ENCODE data around the gene PRDM5. TPM values are rescaled to one million over a fixed set of nuclear protein-coding genes. Genes with fewer than 3 reads are reported as not detected.

Gene PRDM5
- total and polyA plus RNA-seq, 5 donors = 2.4 to 20.3 (median 16.5) TPM

DNA sequence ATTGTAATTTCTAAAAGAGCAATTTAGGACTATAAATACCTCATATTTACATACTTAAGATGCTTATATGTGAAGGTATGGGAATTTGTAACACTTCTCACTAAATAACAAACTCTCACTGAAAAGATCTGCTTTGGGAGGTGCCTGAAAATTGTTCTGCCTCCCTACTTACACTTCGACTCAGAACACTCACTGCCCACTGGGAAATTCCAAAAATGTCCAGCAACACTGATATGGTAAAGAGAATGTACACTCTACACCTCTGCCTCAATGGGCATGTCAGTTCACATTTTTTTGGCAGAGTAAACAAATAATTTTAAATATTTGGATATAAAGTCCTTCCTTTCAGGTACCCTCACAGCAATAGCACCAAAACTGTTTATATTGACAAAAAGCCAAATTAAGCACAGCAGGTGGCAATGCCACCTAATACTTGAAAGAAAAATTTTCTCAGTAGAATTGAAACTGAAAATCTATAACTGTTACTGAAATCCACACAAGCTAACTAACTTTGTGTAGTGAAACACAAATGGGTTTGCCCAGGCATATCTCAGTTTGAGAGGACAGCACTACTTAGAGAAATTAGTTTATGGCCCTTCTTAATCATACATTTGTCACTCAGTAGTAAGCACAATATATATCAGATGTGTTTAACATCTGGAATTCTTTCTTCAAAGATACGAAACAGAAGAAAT is 67.1 kb downstream of the PRDM5 start:
- Histone ChIP-seq H3K27ac (ENCODE audit: low read length) (no peak overlapping the region), H3K27me3 (ENCODE audit: control insufficient read depth, insufficient read depth) (no peaks in the 10 kb centered on the region), H3K4me3 (ENCODE audit: low read length) (no peak overlapping the region), H3K9me3 (ENCODE audit: control insufficient read depth, low read length) (no peaks in the 10 kb centered on the region), H3K4me1 (ENCODE audit: control insufficient read depth, insufficient read depth, low read length) (no peaks in the 10 kb centered on the region)
- intact Hi-C loops (cut with DNase I) = no loop called here
- ATAC-seq (no peak), DNase-seq (no peak)
- 63% methylated on average over 2 of the region's 2 CpGs for WGBS

DNA sequence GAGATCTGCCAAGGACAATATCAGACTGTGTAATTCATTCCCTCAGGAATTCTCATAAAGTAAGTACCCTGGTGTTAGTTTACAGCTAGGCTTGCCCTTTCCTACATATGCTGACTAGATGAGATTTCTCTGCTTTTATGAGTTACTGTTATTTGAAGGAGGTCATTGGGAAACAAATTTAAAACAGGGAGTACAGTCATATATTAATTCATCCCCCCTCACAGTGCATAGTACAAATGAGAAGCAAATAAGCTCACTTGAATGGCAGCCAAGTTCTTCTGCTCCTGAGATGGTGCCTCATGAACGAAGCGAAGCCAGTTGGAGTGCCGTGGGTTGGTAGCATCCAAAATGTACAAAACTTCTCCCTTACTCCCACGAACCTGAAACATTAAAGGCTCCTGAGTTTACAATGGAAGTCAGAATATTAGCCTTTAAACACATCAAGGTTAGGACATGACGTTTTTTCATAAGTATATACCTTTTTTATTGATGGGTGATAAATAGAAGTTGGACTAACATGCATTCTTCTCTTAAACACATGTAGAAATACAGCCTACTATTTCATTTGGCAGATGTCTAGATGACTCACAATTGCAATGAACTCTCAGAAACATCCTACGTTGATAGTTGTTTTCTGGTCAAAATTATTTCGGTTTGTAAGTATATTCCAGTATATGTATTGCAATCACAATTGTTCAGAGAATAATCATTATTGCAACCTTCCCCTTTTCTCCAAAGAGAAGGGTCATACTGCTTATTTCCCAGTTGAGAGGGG is 69.2 kb downstream of the PRDM5 start:
- ATAC-seq (no peak), DNase-seq (no peak)
- intact Hi-C loops (cut with DNase I) = no loop called here
- H3K4me1 ChIP-seq (ENCODE audit: control insufficient read depth, insufficient read depth, low read length) = no peaks in the 10 kb centered on the region
- H3K9me3 ChIP-seq (ENCODE audit: control insufficient read depth, low read length) = no peaks in the 10 kb centered on the region
- no peak overlapping the region for H3K27ac ChIP-seq (ENCODE audit: low read length)
- WGBS = 74% methylated on average over 7 of the region's 7 CpGs
- H3K4me3 ChIP-seq (ENCODE audit: low read length) = no peak overlapping the region
- no peaks in the 10 kb centered on the region for H3K27me3 ChIP-seq (ENCODE audit: control insufficient read depth, insufficient read depth)

DNA sequence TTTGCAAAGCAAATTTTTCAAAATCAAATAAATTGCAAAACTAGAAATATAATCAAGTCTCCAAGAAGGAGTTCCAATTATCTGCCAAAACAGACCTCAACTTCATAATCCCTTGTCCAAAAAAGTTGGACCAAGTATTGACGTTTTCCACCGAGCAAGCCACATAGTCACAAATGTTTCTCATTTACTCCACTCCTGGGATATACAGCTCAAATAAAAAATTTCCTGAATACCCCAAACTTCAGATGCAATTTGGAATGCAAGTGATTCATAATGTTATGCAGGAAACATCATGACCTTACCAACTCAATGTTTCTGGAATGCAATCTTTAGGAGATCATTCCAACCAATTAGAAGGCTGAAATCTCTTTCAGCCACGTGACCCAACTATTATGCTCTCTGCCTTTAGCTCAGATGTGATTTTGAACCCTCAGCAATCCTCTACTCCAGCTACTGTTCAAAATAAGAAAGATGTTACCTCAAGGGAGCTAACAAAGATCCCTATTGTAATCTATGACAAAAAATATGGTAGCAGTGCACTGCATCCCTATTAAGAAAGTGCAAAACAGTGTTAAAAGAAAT is 72.4 kb downstream of the PRDM5 start:
- no peak for DNase-seq
- H3K27ac ChIP-seq (ENCODE audit: low read length) = no peak overlapping the region
- no peaks in the 10 kb centered on the region for H3K9me3 ChIP-seq (ENCODE audit: control insufficient read depth, low read length)
- no peaks in the 10 kb centered on the region for H3K27me3 ChIP-seq (ENCODE audit: control insufficient read depth, insufficient read depth)
- no peak overlapping the region for H3K4me3 ChIP-seq (ENCODE audit: low read length)
- no peak for ATAC-seq
- intact Hi-C loops (cut with DNase I) = no loop called here
- 66% methylated on average over 3 of the region's 3 CpGs for WGBS
- H3K4me1 ChIP-seq (ENCODE audit: control insufficient read depth, insufficient read depth, low read length) = no peaks in the 10 kb centered on the region

DNA sequence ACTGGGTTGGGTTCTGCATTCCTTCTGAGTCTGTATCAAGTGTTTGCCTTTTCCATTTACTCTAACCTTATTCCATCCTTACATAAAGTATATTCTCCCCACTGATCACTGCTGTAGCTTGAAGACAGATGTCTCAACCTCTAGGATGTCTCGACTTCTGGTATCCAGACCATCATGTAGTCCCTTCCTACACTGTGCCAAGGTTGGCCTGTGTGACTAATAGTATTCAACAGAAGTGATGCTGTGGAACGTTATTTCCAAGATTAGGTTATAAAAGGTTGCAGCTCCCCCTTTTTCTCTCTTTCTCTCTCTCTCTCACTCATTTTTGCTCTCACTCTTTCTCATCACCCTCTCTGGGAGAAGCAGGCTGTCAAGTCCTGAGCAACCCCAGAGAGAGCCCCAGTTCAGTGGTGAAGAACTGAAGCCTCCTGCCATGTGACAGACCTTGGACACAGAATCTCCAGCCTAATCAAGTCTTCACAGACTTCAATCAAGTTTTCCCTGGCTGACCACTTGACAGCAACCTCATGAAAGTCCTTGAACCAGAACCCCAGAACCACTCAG is 75.4 kb downstream of the PRDM5 start:
- no peaks in the 10 kb centered on the region for H3K9me3 ChIP-seq (ENCODE audit: control insufficient read depth, low read length)
- H3K4me3 ChIP-seq (ENCODE audit: low read length) = no peak overlapping the region
- H3K27ac ChIP-seq (ENCODE audit: low read length) = no peak overlapping the region
- 88% methylated on average over 2 of the region's 2 CpGs for WGBS
- no peak for ATAC-seq
- DNase-seq = no peak
- intact Hi-C loops (cut with DNase I) = no loop called here
- no peaks in the 10 kb centered on the region for H3K4me1 ChIP-seq (ENCODE audit: control insufficient read depth, insufficient read depth, low read length)
- H3K27me3 ChIP-seq (ENCODE audit: control insufficient read depth, insufficient read depth) = no peaks in the 10 kb centered on the region

DNA sequence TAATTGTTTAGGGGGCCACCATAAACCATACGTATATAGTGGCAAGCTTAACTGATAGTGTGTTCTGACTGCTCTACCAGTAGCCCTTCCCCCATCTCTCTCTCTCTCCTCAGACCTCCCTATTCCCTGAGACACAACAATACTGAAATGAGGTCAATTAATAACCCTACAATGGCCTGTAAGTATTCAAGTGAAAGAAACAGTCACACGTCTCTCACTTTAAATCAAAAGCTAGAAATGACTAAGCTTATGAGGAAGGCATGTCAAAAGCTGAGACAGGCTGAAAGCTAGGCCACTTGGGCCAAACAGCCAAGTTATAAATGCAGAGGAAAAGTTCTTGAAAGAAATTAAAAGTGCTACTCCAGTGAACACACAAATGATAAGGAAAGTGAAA is 78.0 kb downstream of the PRDM5 start:
- Histone ChIP-seq H3K4me3 (ENCODE audit: low read length) (no peak overlapping the region), H3K9me3 (ENCODE audit: control insufficient read depth, low read length) (no peaks in the 10 kb centered on the region), H3K27me3 (ENCODE audit: control insufficient read depth, insufficient read depth) (no peaks in the 10 kb centered on the region), H3K4me1 (ENCODE audit: control insufficient read depth, insufficient read depth, low read length) (no peaks in the 10 kb centered on the region), H3K27ac (ENCODE audit: low read length) (no peak overlapping the region)
- DNase-seq (no peak), ATAC-seq (no peak)
- intact Hi-C loops (cut with DNase I) = no loop called here
- WGBS = 86% methylated on average over 2 of the region's 2 CpGs

DNA sequence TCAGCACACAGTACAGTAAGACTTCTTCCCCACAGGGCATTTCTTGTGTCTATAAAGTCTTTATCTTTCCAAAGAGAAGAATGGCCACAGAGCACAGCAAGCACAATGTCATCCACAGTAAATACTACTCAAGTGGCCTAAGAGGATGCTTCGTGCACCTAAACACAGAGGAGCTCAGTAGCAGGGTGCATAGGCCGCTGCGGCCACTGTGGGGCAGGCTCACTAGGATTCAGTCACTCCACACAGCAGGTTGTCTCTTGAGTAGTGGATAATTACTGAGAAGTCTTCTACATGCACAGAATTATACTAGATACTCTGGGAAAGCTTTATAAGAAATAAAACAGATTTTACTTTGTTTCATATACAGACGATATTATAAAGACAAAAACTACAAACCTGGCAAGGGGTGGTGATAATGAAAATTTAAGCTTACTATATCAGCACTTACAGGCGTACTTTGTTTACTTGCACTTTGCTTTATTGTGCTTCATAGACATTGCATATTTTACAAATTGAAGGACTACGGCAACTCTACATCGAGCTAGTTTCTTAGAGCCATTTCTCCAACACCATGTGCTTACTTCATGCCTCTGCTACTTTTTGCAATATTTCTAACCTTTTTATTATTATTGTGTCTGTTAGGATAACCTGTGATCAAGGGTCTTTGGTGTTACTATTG is 78.5 kb downstream of the PRDM5 start:
- ATAC-seq (peak; percentile 66 to 71), DNase-seq (peak; percentile 13 to 43 (median 40))
- Histone ChIP-seq H3K27ac (ENCODE audit: low read length) (no peak overlapping the region), H3K27me3 (ENCODE audit: control insufficient read depth, insufficient read depth) (no peaks in the 10 kb centered on the region), H3K4me1 (ENCODE audit: control insufficient read depth, insufficient read depth, low read length) (no peaks in the 10 kb centered on the region), H3K9me3 (ENCODE audit: control insufficient read depth, low read length) (no peaks in the 10 kb centered on the region), H3K4me3 (ENCODE audit: low read length) (no peak overlapping the region)
- intact Hi-C loops (cut with DNase I) = no loop called here
- WGBS = 94% methylated on average over 7 of the region's 7 CpGs

DNA sequence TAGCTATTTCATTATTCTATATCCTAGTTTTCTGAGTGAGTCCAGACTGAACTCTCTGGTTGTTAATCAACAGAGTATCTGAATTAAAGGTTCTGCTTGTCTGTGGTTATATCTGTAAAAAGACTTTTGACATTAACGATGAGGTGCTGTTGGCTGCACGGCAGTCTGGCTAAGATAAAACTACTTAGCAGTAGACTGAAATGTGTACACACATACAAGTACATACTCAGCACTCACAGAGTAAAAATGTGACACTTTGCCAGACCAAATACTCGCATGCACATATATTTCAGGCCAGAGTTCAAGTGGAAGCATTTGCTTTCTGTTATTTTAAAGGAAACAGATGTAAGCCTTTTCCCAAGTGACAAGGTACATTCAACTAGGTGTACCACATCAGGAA is 80.5 kb downstream of the PRDM5 start:
- WGBS = 33% methylated on average over 3 of the region's 3 CpGs
- Histone ChIP-seq H3K4me3 (ENCODE audit: low read length) (no peak overlapping the region), H3K27me3 (ENCODE audit: control insufficient read depth, insufficient read depth) (no peaks in the 10 kb centered on the region), H3K27ac (ENCODE audit: low read length) (no peak overlapping the region), H3K9me3 (ENCODE audit: control insufficient read depth, low read length) (no peaks in the 10 kb centered on the region), H3K4me1 (ENCODE audit: control insufficient read depth, insufficient read depth, low read length) (no peaks in the 10 kb centered on the region)
- ATAC-seq (no peak), DNase-seq (no peak)
- intact Hi-C loops (cut with DNase I) = no loop called here

DNA sequence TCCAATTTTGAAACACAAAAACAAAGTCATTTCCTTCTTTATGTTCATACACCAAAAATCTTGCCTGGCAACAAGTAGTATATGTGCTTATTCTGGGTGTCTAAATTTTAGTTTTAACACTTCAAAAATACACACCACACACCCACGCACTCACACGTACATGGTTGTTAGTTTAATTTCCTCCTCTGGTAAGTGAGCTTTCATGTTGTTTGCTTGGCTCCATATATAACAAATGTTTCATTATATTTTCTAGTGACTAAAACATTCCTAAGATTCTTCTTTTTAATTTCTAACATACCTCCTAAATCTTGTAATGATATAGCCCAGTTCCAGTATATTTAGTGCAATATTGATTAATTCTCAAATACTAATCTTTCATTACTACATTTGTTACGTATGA is 80.9 kb downstream of the PRDM5 start:
- no peak overlapping the region for H3K4me3 ChIP-seq (ENCODE audit: low read length)
- ATAC-seq (no peak), DNase-seq (no peak)
- WGBS = 74% methylated on average over 3 of the region's 3 CpGs
- intact Hi-C loops (cut with DNase I) = no loop called here
- no peaks in the 10 kb centered on the region for H3K27me3 ChIP-seq (ENCODE audit: control insufficient read depth, insufficient read depth)
- H3K9me3 ChIP-seq (ENCODE audit: control insufficient read depth, low read length) = no peaks in the 10 kb centered on the region
- H3K4me1 ChIP-seq (ENCODE audit: control insufficient read depth, insufficient read depth, low read length) = no peaks in the 10 kb centered on the region
- no peak overlapping the region for H3K27ac ChIP-seq (ENCODE audit: low read length)

DNA sequence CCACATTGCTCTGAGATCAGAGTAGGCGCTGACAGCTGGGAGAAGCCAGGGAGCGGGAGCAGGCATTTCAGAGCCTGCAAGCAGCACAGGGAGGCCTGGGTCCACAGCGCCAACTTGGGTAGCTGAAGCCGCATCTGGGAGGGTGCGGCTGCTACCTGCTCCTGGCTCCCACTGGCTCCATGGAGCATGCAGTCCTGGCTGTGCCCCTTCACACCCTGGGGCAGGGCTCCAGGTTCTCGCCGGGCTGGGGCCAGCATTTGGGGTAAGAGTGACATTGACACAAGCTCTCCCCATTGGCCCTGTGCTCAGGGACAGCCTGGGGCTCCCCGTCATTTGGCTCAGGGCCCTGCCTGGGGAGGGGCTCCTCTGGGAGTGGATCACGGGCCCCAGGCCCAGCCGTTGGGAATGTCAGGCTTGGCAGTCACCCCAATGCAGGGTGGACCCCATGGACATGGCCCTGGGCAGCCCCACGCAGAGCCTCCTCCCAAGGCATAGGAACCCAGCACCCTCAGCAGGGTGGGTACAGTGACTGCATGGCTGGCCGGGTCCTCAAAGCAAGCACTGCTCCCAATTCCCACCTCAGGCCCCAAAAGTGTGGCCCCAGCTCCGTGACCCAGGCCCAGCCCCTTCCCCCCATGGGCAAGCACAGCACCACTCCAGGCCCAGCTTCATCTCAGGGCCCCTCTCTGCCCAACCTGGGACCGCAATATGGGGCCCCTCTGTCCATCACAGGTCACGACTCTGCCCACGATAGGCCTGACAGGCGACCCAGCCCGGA is 82.4 kb downstream of the PRDM5 start:
- intact Hi-C loops (cut with DNase I) = no loop called here
- WGBS = 93% methylated on average over 18 of the region's 18 CpGs
- Histone ChIP-seq H3K4me1 (ENCODE audit: control insufficient read depth, insufficient read depth, low read length) (no peaks in the 10 kb centered on the region), H3K4me3 (ENCODE audit: low read length) (no peak overlapping the region), H3K27ac (ENCODE audit: low read length) (no peak overlapping the region), H3K9me3 (ENCODE audit: control insufficient read depth, low read length) (no peaks in the 10 kb centered on the region), H3K27me3 (ENCODE audit: control insufficient read depth, insufficient read depth) (no peaks in the 10 kb centered on the region)
- ATAC-seq (peak; percentile 25 to 32), DNase-seq (peak; percentile 8 to 49 (median 42))

DNA sequence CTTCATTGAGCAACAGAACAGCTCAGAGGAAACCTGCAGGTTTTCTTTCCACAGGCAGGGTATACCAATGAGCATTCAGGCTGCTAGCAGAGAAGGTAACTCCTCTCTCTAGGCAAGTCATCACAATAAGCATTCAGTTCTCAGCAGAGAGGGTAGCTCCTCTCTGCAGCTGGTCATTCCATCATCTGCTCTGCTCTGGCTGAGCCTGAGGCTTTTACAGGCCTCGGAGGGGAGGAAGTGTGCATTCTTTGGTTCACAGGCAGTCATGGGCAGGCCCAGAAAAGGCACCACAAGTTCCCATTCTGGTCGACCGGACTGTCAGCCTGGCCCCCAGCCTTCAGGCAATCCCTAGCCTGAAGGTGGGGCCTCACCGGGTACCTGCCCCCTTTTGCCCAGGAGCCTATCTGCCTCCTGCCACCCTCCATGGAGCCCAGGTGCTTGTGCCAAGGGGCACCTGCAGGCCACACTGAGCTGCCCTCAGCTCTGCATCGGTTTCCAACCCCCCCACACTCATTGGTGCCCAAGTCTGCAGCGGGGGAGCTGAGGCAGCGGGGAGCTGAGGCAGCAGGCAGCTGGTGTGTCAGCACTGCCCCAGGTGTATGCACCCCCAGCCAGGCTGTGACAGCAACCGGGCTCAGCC is 83.1 kb downstream of the PRDM5 start:
- Histone ChIP-seq H3K27ac (ENCODE audit: low read length) (no peak overlapping the region), H3K4me1 (ENCODE audit: control insufficient read depth, insufficient read depth, low read length) (no peaks in the 10 kb centered on the region), H3K27me3 (ENCODE audit: control insufficient read depth, insufficient read depth) (no peaks in the 10 kb centered on the region), H3K4me3 (ENCODE audit: low read length) (no peak overlapping the region), H3K9me3 (ENCODE audit: control insufficient read depth, low read length) (no peaks in the 10 kb centered on the region)
- ATAC-seq (peak; percentile 33 to 37), DNase-seq (peak in 2 of 3 donors; percentile 5 to 28)
- intact Hi-C loops (cut with DNase I) = no loop called here
- WGBS = 90% methylated on average over 8 of the region's 8 CpGs
